GM12892 (cell line): ENCODE data around the gene HGFAC.

Experiments used
- POLR2A ChIP-seq: IDR thresholded peaks from 2 replicates; pipeline ENCODE4 v1.6.1; 2011; ENCODE audit warnings: low read depth, low read length, control low read depth
- POLR2AphosphoS5 ChIP-seq: IDR thresholded peaks from 2 replicates; pipeline ENCODE4 v1.6.1; 2011; ENCODE audit warnings: low read depth, low read length, control low read depth

DNA sequence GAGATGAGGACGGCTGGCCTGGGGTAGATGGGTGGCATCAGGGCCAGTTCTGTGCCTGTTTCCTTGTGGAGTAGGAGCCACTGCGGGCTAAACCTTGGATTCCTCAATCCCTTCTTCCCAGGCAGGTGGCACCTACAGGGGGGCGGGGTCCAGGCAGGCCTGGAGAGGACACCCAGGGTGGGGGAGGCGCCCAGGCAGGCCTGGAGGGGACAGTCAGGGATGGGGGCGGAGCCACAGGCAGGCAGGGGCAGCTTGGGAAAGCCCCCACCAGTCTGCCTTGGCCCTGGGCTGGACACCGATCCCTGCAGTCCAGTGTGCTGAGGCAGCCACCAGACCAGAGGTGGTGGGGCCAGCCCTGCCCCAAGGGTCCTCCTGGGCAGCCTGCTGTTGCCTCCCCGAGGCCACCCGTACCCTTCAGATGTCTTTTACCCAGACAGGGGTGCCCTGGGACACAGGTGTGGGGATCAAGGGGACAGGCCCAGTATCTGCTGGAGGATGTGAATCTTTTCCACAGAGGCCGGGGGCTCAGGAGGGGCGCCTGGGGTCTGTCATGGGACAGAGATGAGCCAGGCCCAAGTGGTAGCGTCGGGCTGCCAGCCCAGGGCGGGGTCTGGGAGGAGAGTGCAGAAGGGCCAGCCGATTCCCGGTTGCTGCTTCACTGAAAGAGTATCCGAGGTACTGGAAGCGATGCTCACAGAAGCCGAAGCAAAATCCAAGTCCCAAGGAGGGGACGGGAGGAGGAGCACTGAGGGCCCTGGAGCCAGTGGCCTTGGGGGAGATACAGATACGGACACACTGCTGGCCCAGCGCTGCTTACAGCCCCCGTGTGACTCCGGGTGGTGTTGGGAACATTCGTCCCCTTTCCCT, 56.0 kb downstream of the HGFAC start:
- TF ChIP-seq POLR2AphosphoS5: no peak
- no peak for TF ChIP-seq POLR2A
